Esophagus squamous epithelium (tissue), 4 donors: ENCODE results near the gene SAT2.

Experiments used
- POLR2A ChIP-seq, 4 donors: fragments of 450-650 bp; IDR thresholded peaks; one replicate each; pipeline ENCODE4 v1.6.1; 2017; ENCODE audit warnings: antibody characterized with exemption in 4 of 4, mild to moderate bottlenecking in 4 of 4, moderate library complexity in 3 of 4
- TF ChIP-seq, protein P1 (sequence below), 6 experiments: fragments of 450-650 bp in 4 of 6; fragments of 200-600 bp in 2 of 6; sonication (generic) in 2 of 6; IDR thresholded peaks; one replicate each; pipeline ENCODE4 v1.5.1; 2016 to 2019; ENCODE audit warnings: antibody characterized with exemption in 6 of 6, mild to moderate bottlenecking in 4 of 6, moderate library complexity in 4 of 6

DNA sequence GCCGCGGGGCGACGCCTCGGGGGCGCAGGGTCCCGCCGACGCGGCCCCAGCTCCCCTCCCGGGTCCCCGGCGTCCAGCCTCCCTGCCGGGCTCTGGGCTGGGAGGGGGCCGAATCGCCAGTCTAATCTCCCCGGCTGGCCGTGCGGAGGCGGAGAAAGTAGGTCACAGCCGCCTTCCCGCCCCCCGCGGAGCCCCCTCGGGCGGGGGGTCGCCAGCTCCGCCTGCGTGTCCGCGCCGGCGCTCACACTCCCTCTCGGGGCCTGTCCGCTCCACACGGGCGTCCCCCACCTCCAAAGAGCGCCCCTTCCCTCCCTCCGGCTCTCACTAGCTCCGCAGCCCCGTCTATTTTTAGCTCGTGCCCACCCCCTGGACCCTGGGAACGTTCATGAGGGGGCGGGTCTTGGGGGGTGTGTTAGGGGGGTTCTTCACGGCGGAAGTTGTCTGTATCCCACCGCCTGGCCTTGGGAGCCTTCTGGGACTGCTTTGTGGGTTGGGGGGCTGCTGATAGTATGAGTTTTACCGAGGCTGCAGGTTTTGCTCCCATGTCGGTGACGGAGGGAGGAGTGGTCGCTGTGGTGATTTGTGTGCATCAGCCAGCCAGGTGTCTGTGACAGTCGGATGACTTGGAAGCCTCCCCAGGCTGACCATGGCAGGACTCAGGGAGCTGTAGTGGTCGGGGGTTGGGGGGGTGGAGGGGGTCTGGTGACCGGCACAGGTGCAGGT lies 24.2 kb upstream of the SAT2 start:
- TF ChIP-seq, protein P1, sequence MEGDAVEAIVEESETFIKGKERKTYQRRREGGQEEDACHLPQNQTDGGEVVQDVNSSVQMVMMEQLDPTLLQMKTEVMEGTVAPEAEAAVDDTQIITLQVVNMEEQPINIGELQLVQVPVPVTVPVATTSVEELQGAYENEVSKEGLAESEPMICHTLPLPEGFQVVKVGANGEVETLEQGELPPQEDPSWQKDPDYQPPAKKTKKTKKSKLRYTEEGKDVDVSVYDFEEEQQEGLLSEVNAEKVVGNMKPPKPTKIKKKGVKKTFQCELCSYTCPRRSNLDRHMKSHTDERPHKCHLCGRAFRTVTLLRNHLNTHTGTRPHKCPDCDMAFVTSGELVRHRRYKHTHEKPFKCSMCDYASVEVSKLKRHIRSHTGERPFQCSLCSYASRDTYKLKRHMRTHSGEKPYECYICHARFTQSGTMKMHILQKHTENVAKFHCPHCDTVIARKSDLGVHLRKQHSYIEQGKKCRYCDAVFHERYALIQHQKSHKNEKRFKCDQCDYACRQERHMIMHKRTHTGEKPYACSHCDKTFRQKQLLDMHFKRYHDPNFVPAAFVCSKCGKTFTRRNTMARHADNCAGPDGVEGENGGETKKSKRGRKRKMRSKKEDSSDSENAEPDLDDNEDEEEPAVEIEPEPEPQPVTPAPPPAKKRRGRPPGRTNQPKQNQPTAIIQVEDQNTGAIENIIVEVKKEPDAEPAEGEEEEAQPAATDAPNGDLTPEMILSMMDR (IDR thresholded peaks at IDR 0.05) = no peak
- no peak for TF ChIP-seq POLR2A (IDR thresholded peaks at IDR 0.05)
